Measurements from ENCODE around the gene LRRC7. TPM values are rescaled to one million over a fixed set of nuclear protein-coding genes. Genes with fewer than 3 reads are reported as not detected.

LRRC7 gene
- total RNA-seq, 1 donor from 2014 or later = 0.05 TPM

DNA sequence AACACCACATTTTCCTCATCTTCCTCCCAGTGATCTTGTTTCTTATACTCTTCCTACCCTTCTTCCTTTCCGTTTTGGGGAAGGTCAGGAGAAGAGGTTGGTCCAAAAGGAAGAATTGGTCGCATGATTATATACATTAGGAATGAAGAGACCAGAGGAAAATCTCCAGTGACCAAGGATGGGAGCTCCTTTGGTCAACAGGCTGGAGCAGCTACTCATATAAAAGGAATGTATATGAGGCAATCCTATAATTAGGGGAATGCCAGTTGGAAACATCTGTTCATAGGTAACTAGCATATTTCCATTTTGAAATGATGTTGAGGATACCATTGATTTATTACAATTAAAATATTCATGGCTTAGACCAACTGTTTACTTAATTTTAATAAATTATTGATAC is 523.2 kb downstream of the LRRC7 start:
- DNase-seq (ENCODE audit: low read depth) = peak; percentile 47

DNA sequence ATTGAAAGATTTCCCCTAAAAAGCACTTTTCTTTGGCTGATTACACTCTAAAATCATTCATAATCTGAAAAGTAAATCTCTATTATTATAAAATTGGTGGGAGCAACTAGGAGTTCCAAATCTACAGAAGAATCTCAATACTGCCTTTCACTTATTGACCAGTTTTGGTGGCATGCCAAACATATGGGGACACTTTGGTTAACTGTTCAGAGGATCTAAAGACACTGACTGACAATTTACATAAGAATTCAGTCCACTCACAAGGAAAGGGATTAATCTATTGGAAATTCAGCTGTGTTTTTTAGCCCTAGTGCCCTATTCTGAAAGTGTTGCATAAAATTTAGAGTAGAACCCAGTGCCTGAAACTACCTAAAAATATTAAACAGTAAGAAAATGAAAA is 524.1 kb downstream of the LRRC7 start:
- DNase-seq (ENCODE audit: low read depth) = no peak

- DNase-seq (ENCODE audit: low read depth) = no peak
Measured at GRCh38 chr1:70092526-70092925, 524.8 kb downstream of the LRRC7 start.

DNA sequence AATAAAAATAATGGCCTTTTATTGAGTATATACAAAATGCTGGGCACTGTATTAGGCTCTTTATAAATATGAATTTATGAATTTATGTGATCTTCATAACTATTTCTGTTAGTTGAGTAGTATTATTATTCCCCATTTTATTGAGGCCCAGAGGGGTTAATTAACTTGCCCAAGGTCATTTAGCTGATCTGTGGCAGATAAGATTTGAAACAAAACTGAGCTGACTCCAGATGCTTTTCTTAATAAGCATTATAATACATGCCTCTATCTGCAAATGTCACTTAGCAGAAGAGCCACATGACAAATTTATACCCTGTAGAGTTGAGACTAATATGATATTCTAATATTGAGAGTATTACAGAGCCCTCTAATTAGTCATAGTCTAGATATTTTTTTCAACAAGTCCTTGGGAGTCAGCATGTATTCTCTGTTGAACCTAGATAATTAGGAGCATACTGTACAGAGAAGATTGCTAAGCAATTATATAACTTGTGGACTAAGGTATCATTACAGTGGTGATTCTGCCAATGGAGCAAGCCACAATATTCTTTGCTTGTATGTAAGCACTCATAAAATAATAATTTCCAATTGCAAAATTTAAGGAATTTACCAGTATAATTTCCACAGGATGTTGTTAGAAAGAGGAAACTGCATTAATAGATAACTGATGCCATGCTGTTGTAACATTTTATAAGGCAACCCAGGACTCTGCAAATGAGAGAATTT is 525.7 kb downstream of the LRRC7 start:
- no peak for DNase-seq (ENCODE audit: low read depth)

- no peak for DNase-seq (ENCODE audit: low read depth)
Measured at GRCh38 chr1:70101231-70101630, 533.5 kb downstream of the LRRC7 start.

GRCh38 chr1:70101774-70102173 is 534.1 kb downstream of the LRRC7 start:
- no peak for DNase-seq (ENCODE audit: low read depth)

DNA sequence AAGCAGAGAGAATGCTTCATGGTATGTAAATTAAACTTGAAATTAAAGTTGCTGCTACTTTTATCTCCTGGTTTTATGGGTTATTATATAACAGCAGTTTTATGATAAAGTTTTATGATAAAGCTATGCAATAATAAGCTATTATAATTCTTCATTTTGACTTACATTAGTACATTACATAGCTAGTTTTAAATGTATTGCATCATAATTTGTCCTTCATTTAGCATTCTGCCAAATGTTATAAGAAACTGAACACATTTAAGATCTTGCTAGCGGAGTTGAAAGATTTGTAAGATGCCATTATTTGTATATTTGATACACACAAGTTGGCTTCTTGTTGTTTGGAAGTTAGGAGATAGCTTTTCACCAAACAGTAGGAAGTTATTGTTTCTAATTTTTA is 536.0 kb downstream of the LRRC7 start:
- no peak for DNase-seq (ENCODE audit: low read depth)

- DNase-seq (ENCODE audit: low read depth) = no peak
Measured at GRCh38 chr1:70109241-70109640, 541.5 kb downstream of the LRRC7 start.

GRCh38 chr1:70112838-70113237 is 545.1 kb downstream of the LRRC7 start:
- no peak for DNase-seq (ENCODE audit: low read depth)

GRCh38 chr1:70115315-70115714 is 547.6 kb downstream of the LRRC7 start:
- DNase-seq (ENCODE audit: low read depth) = no peak

DNA sequence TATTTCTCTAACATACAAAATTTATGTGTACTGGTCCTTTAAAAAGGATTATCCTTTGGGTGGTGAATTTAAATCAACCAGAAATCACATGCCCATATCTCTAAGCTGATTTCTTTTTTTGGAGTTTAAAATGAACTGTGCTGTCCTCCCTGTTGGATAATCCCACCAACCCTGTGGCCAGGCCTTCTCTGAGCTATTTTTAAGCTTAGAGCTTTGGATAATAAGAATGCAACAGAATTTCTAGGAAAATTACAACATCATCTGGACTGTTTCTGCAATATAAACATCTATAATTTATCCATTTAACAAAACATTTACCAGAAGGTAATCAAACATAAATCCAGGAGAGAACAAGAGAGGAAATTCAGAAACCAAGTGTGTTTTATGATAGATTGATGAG is 549.3 kb downstream of the LRRC7 start:
- DNase-seq (ENCODE audit: low read depth) = no peak

- no peak for DNase-seq (ENCODE audit: low read depth)
Measured at GRCh38 chr1:70134148-70134547, 566.4 kb downstream of the LRRC7 start.

DNA sequence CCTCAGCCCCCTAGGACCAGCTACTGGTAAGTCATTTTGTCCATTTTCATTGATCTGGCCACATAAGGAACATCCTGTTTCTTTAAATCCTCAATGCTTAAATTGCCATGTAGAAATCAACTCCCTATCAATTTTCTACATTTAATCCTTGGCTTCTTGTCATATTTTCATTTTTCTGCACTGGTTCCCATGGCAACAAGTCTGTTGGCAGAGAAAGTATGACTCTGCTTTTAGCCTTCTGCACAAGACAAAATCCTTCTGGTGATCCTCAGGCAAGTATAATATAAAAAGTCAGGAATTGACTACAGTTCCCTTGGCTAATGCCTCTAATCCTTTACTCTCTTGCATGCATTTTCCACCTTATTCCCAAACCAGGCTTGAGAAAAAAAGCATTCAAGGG is 572.6 kb downstream of the LRRC7 start:
- DNase-seq (ENCODE audit: low read depth) = no peak

DNA sequence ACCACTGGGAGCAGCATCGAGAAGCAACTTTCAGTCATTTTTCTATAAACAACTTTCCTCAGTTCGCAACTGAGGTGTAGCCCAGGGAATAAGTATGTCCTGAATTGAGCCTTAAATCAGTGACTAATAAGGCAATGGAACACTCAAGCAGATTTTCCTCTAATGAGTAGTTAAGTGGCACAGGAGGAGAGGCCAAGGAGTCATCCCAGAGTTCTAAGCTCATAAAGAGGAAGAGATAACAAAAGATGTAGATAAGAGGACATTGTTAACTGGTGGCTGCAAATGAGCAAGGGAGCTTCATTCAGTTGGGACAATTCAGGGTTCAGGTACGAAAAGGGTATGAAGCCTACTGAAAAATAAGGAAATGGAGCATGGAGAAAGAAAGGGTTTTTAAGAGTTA is 573.2 kb downstream of the LRRC7 start:
- DNase-seq (ENCODE audit: low read depth) = peak; percentile 4

DNA sequence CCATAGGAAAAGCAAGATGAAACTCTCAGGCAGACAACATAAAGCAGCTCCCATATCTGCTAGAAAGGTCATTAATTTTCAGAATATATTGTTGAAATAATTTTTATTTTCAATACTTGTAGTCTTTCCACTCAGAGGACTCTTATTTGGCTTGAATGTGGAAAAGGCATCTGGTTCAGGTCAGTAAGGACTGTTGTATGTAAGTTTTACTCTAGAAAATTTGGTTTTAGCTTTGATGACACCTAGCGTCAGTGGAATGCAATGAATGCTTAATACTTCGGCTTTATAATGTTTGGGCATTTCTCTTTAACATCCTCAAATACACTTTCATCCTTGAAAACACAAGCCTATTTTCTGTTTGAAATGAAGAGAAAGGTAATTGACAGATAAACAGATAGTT is 574.4 kb downstream of the LRRC7 start:
- no peak for DNase-seq (ENCODE audit: low read depth)

DNA sequence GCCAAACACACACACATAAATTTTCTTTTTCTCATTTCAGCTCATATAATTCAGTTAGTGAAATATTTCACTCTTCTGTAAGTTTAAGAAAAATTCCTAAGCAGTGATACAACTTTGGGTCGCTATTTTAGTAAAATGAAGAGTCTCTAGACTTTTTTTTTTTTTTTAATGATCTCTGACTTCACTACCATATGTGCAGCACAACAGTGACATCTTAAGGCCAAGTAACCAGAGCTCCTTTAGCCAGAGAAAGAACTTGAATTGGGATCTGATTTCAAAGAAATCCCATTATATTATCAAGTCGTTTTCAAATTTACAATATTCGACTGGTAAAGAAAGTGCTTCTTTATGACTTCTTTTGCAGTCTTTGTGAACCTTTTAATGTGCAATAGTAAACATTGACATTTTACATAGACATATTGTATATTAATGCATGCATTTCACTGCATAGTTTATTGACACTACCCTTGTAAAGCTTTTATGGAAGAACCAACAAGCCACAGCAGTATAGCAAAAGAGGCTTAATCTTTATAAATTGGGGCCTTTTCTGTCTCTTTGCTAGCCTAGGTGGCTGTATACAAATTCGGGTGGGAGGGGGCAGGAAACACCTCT is 575.4 kb downstream of the LRRC7 start:
- no peak for DNase-seq (ENCODE audit: low read depth)

DNA sequence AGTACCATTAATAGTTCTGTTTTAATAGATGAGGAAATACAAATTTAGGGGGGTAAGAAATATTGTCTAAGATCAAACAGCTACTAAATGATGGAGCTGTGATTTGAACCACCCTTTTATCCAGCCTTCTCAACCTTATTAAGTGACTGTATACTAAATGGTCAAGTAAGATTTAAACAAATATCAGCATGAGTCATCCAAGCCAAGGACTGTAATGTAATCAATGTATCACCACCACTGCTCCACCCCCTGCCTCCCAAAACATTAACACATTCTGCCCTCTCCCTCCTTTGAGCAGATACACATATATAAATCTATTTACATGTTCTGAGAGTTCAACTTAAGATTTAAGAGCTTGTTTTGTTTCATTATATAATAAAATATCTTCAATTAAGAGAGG is 578.8 kb downstream of the LRRC7 start:
- peak; percentile 56 for DNase-seq (ENCODE audit: low read depth)

GRCh38 chr1:70150444-70150843 is 582.7 kb downstream of the LRRC7 start:
- DNase-seq (ENCODE audit: low read depth) = no peak

DNA sequence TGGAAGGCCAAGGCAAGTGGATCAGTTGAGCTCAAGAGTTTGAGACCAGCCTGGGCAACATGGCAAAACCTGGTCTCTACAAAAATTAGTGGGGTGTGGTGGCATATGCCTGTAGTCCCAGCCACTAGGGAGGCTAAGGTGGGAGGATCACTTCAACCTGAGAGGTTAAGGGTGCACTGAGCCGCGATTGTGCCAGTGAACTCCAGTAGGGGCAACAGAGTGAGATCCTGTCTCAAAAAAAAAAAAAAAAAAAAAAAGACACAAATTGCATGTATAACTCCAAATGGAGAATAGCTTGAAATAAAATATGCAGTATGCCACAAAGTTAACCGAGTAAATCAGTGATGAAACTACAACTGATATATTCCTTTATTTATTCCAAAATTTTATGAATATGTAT is 586.0 kb downstream of the LRRC7 start:
- no peak for DNase-seq (ENCODE audit: low read depth)

GRCh38 chr1:70156529-70157120 is 588.9 kb downstream of the LRRC7 start:
- no peak for DNase-seq (ENCODE audit: low read depth)

- no peak for DNase-seq (ENCODE audit: low read depth)
Measured at GRCh38 chr1:70164350-70164749, 596.6 kb downstream of the LRRC7 start.

DNA sequence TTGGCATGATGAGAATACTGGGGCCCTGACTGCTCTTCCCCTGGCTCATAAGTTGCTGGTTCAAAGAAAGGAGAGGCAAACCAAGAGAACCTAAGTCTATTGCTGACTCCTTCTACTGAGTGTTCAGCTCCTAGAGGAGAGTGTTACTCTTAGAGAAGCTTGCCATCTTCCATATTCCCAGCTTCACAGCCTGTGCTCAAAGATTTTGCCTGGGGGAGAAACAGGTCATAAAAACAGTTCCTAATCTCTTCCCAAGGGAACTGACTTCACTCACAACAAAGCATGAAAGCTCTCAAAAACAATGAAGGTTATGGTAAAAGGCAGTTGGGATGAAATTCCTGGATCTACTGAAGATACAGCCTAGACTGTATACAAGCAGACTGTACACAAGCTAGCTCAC is 600.6 kb downstream of the LRRC7 start:
- no peak for DNase-seq (ENCODE audit: low read depth)

- DNase-seq (ENCODE audit: low read depth) = no peak
Measured at GRCh38 chr1:70169018-70169839, 601.5 kb downstream of the LRRC7 start.

Data from renal cortical epithelial cell (primary cell).